Naive thymus-derived CD4-positive, alpha-beta T cell (primary cell): Measurements from ENCODE around the gene ERP27. TPM values are rescaled to one million over a fixed set of nuclear protein-coding genes. Genes with fewer than 3 reads are reported as not detected.
A peak's percentile ranks its signal among the peaks of the same experiment; 100 is the strongest.

ENCODE experiments used
- ATAC-seq: fragments of 150-1000 bp; cut with Tn5 transposase; 2 replicates; pipeline ENCODE4 v1.10.0; 2021; ENCODE audit warnings: mild to moderate bottlenecking, moderate library complexity
- CTCF ChIA-PET: fragments of 350-600 bp; sonication (Branson Sonifier 250); formaldehyde crosslinking; loops from one replicate; lab custom pipeline; 2021; ENCODE audit warnings: antibody characterized with exemption; lab: Charles Lee
- POLR2A ChIA-PET: fragments of 350-600 bp; sonication (Branson Sonifier 250); formaldehyde crosslinking; loops from one replicate; lab custom pipeline; 2021; ENCODE audit warnings: antibody characterized with exemption, inconsistent platforms; lab: Charles Lee
- DNase-seq, 9 donors: peaks; one replicate each; pipeline versions ENCODE4 v3.0.0 to v3.0.0-alpha.2; 2020 to 2022; ENCODE audit warnings: mixed read lengths in 1 of 9
- H3K27ac ChIP-seq: one replicate; pipeline ENCODE4 v1.7.0; 2013; ENCODE audit warnings: mild to moderate bottlenecking, low read depth, low read length, moderate library complexity
- H3K27me3 ChIP-seq, 2 donors: one replicate each; pipeline ENCODE4 v1.7.0; 2013; ENCODE audit warnings: low read length in 2 of 2, mild to moderate bottlenecking in 2 of 2, moderate library complexity in 2 of 2; ENCODE audit not compliant: control insufficient read depth in 2 of 2, insufficient read depth in 2 of 2
- H3K36me3 ChIP-seq, 3 experiments: 1 replicate in 2 of 3; 2 replicates in 1 of 3; pipeline ENCODE4 v1.7.0; 2013; ENCODE audit warnings: low read length in 3 of 3, mild to moderate bottlenecking in 3 of 3, moderate library complexity in 1 of 3; ENCODE audit not compliant: insufficient read depth in 3 of 3, control insufficient read depth in 2 of 3
- H3K4me1 ChIP-seq, 2 donors: one replicate each; pipeline ENCODE4 v1.7.0; 2013; ENCODE audit warnings: low read length in 2 of 2, mild to moderate bottlenecking in 2 of 2, moderate library complexity in 1 of 2; ENCODE audit not compliant: control insufficient read depth in 2 of 2, insufficient read depth in 2 of 2
- H3K4me3 ChIP-seq: 2 replicates; pipeline ENCODE4 v1.7.0; 2013; ENCODE audit warnings: mild to moderate bottlenecking, low read length
- H3K9me3 ChIP-seq, 3 experiments: 1 replicate in 2 of 3; 2 replicates in 1 of 3; pipeline ENCODE4 v1.7.0; 2013; ENCODE audit warnings: low read length in 3 of 3; ENCODE audit not compliant: control insufficient read depth in 2 of 3
- H3K27ac Mint-ChIP-seq, 9 donors: one replicate each; pipeline ENCODE4 v1.8.0; 2020 to 2022; ENCODE audit warnings: mixed read lengths in 9 of 9, mild to moderate bottlenecking in 8 of 9, moderate library complexity in 5 of 9, inconsistent platforms in 2 of 9
- H3K27me3 Mint-ChIP-seq, 5 donors: one replicate each; pipeline ENCODE4 v1.8.0; 2021 to 2022; ENCODE audit warnings: mixed read lengths in 5 of 5, mild to moderate bottlenecking in 1 of 5
- H3K36me3 Mint-ChIP-seq, 5 donors: one replicate each; pipeline ENCODE4 v1.8.0; 2020 to 2022; ENCODE audit warnings: mixed read lengths in 5 of 5, mild to moderate bottlenecking in 3 of 5, inconsistent platforms in 1 of 5
- H3K4me1 Mint-ChIP-seq, 7 donors: one replicate each; pipeline ENCODE4 v1.8.0; 2020 to 2022; ENCODE audit warnings: mixed read lengths in 7 of 7, mild to moderate bottlenecking in 3 of 7, inconsistent platforms in 1 of 7
- H3K4me3 Mint-ChIP-seq, 10 donors: one replicate each; pipeline ENCODE4 v1.8.0; 2020 to 2022; ENCODE audit warnings: mild to moderate bottlenecking in 10 of 10, mixed read lengths in 10 of 10, moderate library complexity in 6 of 10, inconsistent platforms in 2 of 10
- H3K9me3 Mint-ChIP-seq, 11 donors: one replicate each; pipeline ENCODE4 v1.8.0; 2020 to 2022; ENCODE audit warnings: mixed read lengths in 11 of 11, mild to moderate bottlenecking in 4 of 11, inconsistent platforms in 1 of 11, moderate library complexity in 1 of 11
- intact Hi-C, 2 donors: fragments of 100-400 bp; cut with micrococcal nuclease; formaldehyde crosslinking; loops; one replicate each; pipeline ENCODE4 v1.15.1; 2023
- polyA plus RNA-seq, 2 donors: library from polyadenylated mRNA; unstranded; fragments of 300-500 nt; fragmentation: Illumina TruSeq; gene quantifications; one replicate each; pipeline ENCODE4 v1.2.3, GENCODE V29; 2021
- total RNA-seq, 6 experiments: library from RNA in 5 of 6; stranded (reverse) in 5 of 6; gene quantifications; 1 replicate in 5 of 6; 2 replicates in 1 of 6; pipeline ENCODE4 v1.2.3 and lab custom pipeline; 2021 to 2026

The ERP27 gene
- total and polyA plus RNA-seq, 7 experiments from 2014 or later: 5.6 to 20.3 (median 13.1) TPM

- DNase-seq: no peak
- H3K9me3 Mint-ChIP-seq: no peaks in the 10 kb centered on the region
- ChIA-PET POLR2A (interaction anchor here (0.5 to 3.3 kb wide), 10 partner anchors 9 to 522 kb away, joined by 3 to 14 read pairs (median 4); partner anchors contain the start of gene ERP27), CTCF (interaction anchor here (0.6 to 1.6 kb wide), 8 partner anchors 14 to 300 kb away, joined by 3 to 8 read pairs (median 4); partner anchors contain the start of gene RERG)
- Histone ChIP-seq H3K27ac (peak overlapping the region; percentile 1), H3K27me3 (no peaks in the 10 kb centered on the region), H3K36me3 (peaks cover 15 to 40% (median 28%) of the 10 kb centered on the region in 3 experiments), H3K9me3 (no peaks in the 10 kb centered on the region), H3K4me3 (no peak overlapping the region), H3K4me1 (peaks cover 6 to 19% of the 10 kb centered on the region in 2 donors)
- H3K27ac Mint-ChIP-seq: peak overlapping the region; percentile 19 to 86 (median 76)
- peaks cover 24 to 61% (median 56%) of the 10 kb centered on the region in 5 donors for H3K36me3 Mint-ChIP-seq
- H3K27me3 Mint-ChIP-seq: no peaks in the 10 kb centered on the region
- peaks cover 18 to 37% (median 32%) of the 10 kb centered on the region in 7 donors for H3K4me1 Mint-ChIP-seq
- intact Hi-C loops: loop anchor here (2.0 kb wide), 3 partner anchors 18 to 20 kb away; partner anchors contain the start of gene ERP27 (in 1 of the 2)
- peak overlapping the region in 7 of 10 donors; percentile 8 to 58 (median 26) for H3K4me3 Mint-ChIP-seq
- ATAC-seq: no peak
Observed at GRCh38 chr12:14921218-14921617, 17.1 kb downstream of the ERP27 start.

- Histone ChIP-seq H3K27me3 (no peaks in the 10 kb centered on the region), H3K36me3 (peaks cover 15 to 45% (median 28%) of the 10 kb centered on the region in 3 experiments), H3K27ac (peak overlapping the region; percentile 1), H3K4me1 (peaks cover 6 to 19% of the 10 kb centered on the region in 2 donors), H3K9me3 (no peaks in the 10 kb centered on the region), H3K4me3 (no peak overlapping the region)
- Mint-ChIP-seq H3K27ac (peak overlapping the region; percentile 19 to 86 (median 76)), H3K4me3 (peak overlapping the region in 8 of 10 donors; percentile 14 to 59 (median 38)), H3K27me3 (no peaks in the 10 kb centered on the region), H3K9me3 (no peaks in the 10 kb centered on the region), H3K36me3 (peaks cover 26 to 64% (median 56%) of the 10 kb centered on the region in 5 donors), H3K4me1 (peaks cover 18 to 38% (median 32%) of the 10 kb centered on the region in 7 donors)
- ChIA-PET POLR2A (interaction anchor here (0.5 to 3.3 kb wide), 9 partner anchors 18 to 522 kb away, joined by 3 to 14 read pairs (median 4); partner anchors contain the start of gene ERP27), CTCF (interaction anchor here (0.6 to 1.6 kb wide), 8 partner anchors 28 to 301 kb away, joined by 3 to 8 read pairs (median 4); partner anchors contain the start of gene RERG)
- DNase-seq (peak in 1 of 9 donors; percentile 29), ATAC-seq (peak; percentile 80)
- intact Hi-C loops: loop anchor here (1.0 to 2.0 kb wide), 5 partner anchors 18 to 75 kb away; partner anchors contain the start of gene ERP27 (in 1 of the 2)
Observed at GRCh38 chr12:14920475-14921126, 17.7 kb downstream of the ERP27 start.

GRCh38 chr12:14919455-14919854, 18.9 kb downstream of the ERP27 start:
- H3K27ac Mint-ChIP-seq: peak overlapping the region in 4 of 9 donors; percentile 22 to 83 (median 76)
- DNase-seq (no peak), ATAC-seq (no peak)
- Histone ChIP-seq H3K27me3 (no peaks in the 10 kb centered on the region), H3K4me3 (no peak overlapping the region), H3K9me3 (no peaks in the 10 kb centered on the region), H3K36me3 (peaks cover 15 to 57% (median 30%) of the 10 kb centered on the region in 3 experiments), H3K4me1 (peaks cover 6 to 19% of the 10 kb centered on the region in 2 donors), H3K27ac (no peak overlapping the region)
- CTCF ChIA-PET: interaction anchor here (1.0 kb wide), 1 partner anchor 73 kb away, joined by 5 read pairs; no protein-coding TSS in a partner anchor
- H3K4me3 Mint-ChIP-seq: peak overlapping the region in 1 of 10 donors; percentile 4
- H3K9me3 Mint-ChIP-seq: no peaks in the 10 kb centered on the region
- intact Hi-C loops: no loop called here
- POLR2A ChIA-PET: interaction anchor here (0.9 to 3.3 kb wide), 3 partner anchors 19 to 75 kb away, joined by 3 to 14 read pairs (median 4); partner anchors contain the start of gene ERP27
- peaks cover 32 to 74% (median 65%) of the 10 kb centered on the region in 5 donors for H3K36me3 Mint-ChIP-seq
- H3K4me1 Mint-ChIP-seq: peaks cover 22 to 47% (median 42%) of the 10 kb centered on the region in 7 donors
- H3K27me3 Mint-ChIP-seq: no peaks in the 10 kb centered on the region

GRCh38 chr12:14915736-14916135, 22.6 kb downstream of the ERP27 start:
- Mint-ChIP-seq H3K27me3 (no peaks in the 10 kb centered on the region), H3K4me3 (no peak overlapping the region), H3K36me3 (peaks cover 52 to 90% (median 77%) of the 10 kb centered on the region in 5 donors), H3K4me1 (peaks cover 16 to 46% (median 33%) of the 10 kb centered on the region in 7 donors), H3K27ac (peak overlapping the region in 4 of 9 donors; percentile 37 to 81 (median 68)), H3K9me3 (peaks cover 0 to 3% (median 0%) of the 10 kb centered on the region in 11 donors)
- Histone ChIP-seq H3K27ac (no peak overlapping the region), H3K4me3 (no peak overlapping the region), H3K27me3 (no peaks in the 10 kb centered on the region), H3K9me3 (no peaks in the 10 kb centered on the region), H3K36me3 (peaks cover 15 to 82% (median 38%) of the 10 kb centered on the region in 3 experiments), H3K4me1 (peaks cover 0 to 11% of the 10 kb centered on the region in 2 donors)
- no peak for DNase-seq
- ATAC-seq: no peak
- intact Hi-C loops: no loop called here
- ChIA-PET POLR2A (no interaction called here), CTCF (interaction anchor here (1.1 kb wide), 2 partner anchors 23 to 27 kb away, joined by 3 to 4 read pairs; no protein-coding TSS in a partner anchor)

- Mint-ChIP-seq H3K9me3 (peaks cover 0 to 4% (median 0%) of the 10 kb centered on the region in 11 donors), H3K4me3 (no peak overlapping the region), H3K27me3 (no peaks in the 10 kb centered on the region), H3K36me3 (peaks cover 47 to 86% (median 74%) of the 10 kb centered on the region in 5 donors), H3K4me1 (peaks cover 10 to 29% (median 25%) of the 10 kb centered on the region in 7 donors), H3K27ac (peak overlapping the region in 5 of 9 donors; percentile 7 to 81 (median 46))
- DNase-seq (no peak), ATAC-seq (no peak)
- CTCF ChIA-PET: interaction anchor here (0.5 to 0.6 kb wide), 2 partner anchors 10 to 75 kb away, joined by 3 to 5 read pairs; no protein-coding TSS in a partner anchor
- Histone ChIP-seq H3K27me3 (no peaks in the 10 kb centered on the region), H3K4me3 (no peak overlapping the region), H3K36me3 (peaks cover 15 to 68% (median 27%) of the 10 kb centered on the region in 3 experiments), H3K27ac (no peak overlapping the region), H3K4me1 (no peaks in the 10 kb centered on the region), H3K9me3 (no peaks in the 10 kb centered on the region)
- POLR2A ChIA-PET: interaction anchor here (1.3 kb wide), 1 partner anchor 11 kb away, joined by 4 read pairs; no protein-coding TSS in a partner anchor
- intact Hi-C loops: no loop called here
Observed at GRCh38 chr12:14913381-14913781, 25.0 kb downstream of the ERP27 start.

GRCh38 chr12:14911131-14911530, 27.2 kb downstream of the ERP27 start:
- intact Hi-C loops: loop anchor here in 1 of 2 donors (2.0 kb wide), 1 partner anchor 26 kb away; the partner anchor contains the start of gene MGP
- ATAC-seq: no peak

More at GRCh38 chr12:14911131-14911530, 27.2 kb downstream of the ERP27 start:
- ChIA-PET CTCF (interaction anchor here (1.0 kb wide), 1 partner anchor 16 kb away, joined by 5 read pairs; no protein-coding TSS in a partner anchor), POLR2A (no interaction called here)
- Histone ChIP-seq H3K27me3 (no peaks in the 10 kb centered on the region), H3K36me3 (peaks cover 0 to 46% (median 10%) of the 10 kb centered on the region in 3 experiments), H3K4me1 (no peaks in the 10 kb centered on the region), H3K4me3 (no peak overlapping the region), H3K27ac (no peak overlapping the region), H3K9me3 (no peaks in the 10 kb centered on the region)
- DNase-seq: no peak
- Mint-ChIP-seq H3K36me3 (peaks cover 39 to 81% (median 73%) of the 10 kb centered on the region in 5 donors), H3K4me1 (peaks cover 8 to 33% (median 25%) of the 10 kb centered on the region in 7 donors), H3K27me3 (no peaks in the 10 kb centered on the region), H3K4me3 (no peak overlapping the region), H3K27ac (peak overlapping the region in 6 of 9 donors; percentile 14 to 66 (median 42)), H3K9me3 (peaks cover 0 to 9% (median 0%) of the 10 kb centered on the region in 11 donors)
